8988T (cell line): ENCODE data around the gene TRIM32.

ENCODE experiments used
- DNase-seq: peaks from one replicate; pipeline ENCODE4 v3.0.0; 2011

TRIM32 gene

DNA sequence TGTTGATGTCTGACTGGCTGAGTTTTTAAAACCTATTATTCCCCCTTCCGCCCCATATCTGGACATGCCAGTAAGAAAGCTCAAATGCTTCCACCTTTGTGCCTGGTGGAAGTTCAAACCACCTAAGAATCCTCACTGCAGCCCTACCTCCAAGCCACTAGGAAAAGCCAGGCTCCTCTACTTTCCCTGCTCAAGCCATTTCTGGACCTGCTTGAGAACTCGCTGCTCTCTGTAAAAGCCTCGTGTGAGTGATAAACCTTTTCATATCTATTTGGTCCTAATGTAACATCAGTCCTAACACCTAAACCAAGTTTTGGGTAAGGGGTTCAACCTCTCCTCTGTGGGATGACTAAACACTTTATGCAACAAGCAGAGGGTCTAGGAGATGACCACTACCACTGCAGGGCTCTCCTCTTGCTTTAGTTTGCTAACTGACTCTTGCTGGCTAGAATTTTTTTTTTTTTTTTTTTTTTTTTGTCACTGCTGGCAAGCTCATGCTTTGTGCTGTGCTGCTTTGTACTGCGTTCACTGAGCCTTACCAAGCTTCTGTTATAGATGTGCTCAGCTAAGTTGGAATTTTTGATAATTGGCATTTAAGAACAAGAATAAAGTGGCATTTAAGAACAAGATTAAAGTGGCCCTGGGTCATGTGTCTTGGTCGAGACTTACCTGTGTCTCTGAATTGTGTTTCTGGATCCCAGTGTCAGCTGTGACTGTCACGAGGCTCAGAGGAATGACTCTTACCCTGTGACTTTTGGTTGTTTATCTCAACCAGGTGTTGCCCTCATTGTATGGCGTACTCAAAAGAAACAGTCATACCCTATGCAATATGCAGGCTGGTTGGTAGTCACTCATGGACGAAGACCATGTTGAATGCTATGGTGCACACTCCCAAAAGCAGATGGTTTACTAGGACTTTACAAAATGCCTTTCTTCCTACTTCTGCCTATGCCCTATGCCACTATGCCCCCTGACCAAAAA, 19.5 kb downstream of the TRIM32 start:
- DNase-seq, result no peak

DNA sequence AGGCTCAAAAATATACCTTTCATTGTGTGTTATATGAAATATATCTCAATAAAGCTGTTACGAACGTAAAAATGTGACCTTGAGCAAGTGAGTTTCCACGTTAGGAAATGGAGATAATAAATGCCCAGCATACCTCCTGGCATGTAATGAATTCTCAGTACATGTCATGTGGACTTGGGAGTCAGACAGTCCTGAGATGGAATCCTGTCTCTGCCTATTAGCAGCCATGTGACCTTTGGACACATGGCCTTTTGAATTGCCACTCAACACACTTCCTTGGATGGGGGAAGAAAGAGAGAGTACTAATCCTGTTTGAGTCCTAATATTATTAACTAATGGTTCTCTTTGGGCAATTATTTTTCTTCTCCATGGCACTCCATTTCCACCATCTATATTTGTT, 25.7 kb downstream of the TRIM32 start:
- no peak for DNase-seq

DNA sequence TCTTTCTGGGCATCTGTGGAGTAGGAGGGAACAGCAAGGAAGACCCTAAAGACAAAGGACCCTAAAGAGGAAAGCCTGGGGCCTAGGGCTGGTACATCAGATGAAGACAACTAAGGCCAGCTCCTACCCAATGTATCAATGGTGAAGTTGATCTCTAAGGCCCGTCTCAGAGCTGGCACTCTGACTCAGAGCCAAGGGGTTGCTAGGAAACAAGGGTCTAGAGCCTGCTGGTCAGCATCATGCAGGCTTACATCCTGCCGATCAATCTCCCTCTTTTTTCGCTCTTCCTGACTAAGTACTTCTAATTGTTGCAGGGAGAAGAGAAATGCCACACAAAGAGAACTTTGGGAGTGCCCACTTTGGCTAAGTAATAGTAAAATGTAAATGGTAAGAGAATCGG, 26.2 kb downstream of the TRIM32 start:
- DNase-seq, result no peak

DNA sequence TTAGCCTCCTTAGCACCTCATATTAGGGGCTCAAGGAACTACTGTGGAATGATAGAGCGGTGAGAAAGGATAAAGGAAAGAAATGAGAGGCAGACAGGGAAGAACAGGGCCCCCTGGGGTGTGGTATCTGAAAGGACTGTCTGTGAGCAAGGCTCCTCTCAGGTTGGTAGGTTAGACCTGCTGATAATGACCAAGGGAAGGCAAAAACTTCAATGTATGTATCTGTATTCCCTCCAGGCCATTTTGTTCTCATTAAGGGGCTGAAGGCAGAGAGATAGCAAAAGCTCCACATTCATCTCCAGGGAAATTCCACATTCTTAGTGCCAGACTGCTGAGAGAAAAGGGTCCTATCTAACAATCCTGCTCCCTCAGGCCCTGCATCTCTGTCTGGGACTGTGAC, 28.6 kb downstream of the TRIM32 start:
- DNase-seq, result no peak

DNA sequence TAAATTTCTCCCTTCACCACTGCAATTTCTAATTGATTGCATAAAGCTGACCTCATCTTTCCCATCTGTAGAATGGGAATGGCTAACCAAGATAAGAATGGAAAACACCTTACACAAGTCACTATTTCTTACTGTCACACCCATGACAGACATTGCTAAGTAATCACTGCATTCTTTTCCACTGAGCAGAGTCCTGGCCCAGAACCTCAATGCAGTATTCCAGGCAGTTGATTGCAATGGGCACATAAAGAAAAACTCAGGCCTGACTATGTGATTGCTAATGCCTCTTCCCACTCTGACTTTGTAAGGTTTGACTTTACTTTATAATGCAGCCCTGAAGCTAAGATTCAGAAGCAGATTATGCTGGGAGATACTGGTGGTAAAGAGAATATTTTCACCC, 29.3 kb downstream of the TRIM32 start:
- no peak for DNase-seq

DNA sequence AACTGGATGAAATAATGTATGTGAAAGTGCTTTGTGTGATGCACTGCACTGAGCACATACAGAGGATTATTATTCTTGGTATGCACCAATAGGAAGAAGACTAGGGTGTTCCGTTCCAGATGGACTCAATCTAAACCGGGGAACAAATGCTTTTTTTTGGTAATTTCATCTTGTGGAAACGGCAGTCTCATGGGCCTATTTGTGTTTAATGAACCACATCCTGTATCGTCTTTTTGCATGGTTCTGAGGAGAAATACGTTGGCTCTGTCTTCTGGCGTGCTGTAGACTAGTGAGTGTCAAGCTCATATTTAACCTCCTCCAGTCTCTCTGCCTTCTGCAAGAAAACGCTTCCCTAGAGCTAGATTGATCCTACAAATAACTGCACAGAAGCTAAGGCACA, 30.0 kb downstream of the TRIM32 start:
- DNase-seq, result no peak

DNA sequence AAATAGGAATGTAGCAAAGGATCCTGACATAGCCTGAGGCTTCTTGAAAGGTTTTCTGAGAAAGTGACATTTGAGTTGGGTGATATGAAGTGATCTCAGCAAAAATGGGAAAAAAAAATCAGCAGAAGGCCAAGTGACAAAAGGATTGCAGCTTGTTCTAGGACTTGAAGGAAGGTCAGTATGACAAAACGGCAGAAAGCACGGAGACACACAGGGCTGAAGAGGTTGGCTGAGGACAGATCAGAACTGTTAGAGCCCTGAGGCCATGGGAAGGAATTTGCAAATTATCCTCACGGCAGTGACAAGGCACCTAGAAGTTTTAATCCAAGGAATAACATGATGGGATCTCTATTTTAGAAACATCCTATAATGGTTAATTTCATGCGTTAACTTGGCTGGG, 31.0 kb downstream of the TRIM32 start:
- DNase-seq, result no peak

DNA sequence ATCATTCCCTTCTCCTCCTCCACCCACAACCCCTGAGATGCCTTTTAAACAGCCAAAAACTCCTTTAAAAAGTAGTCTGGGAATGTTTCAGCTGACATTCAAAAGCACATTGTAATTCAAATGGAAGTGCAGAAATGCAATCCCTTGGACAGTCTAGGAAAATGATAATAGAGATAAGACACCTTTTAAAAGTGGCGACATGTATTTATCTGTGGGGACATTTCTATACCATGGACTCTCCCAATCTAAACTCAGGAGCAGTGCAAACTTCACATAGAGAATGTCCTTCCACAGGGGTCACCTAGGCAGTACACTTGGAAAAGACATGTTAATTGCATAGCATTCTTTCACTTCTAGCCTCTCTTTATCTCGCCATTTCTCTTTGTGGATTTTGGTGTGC, 33.0 kb downstream of the TRIM32 start:
- DNase-seq, result no peak

DNA sequence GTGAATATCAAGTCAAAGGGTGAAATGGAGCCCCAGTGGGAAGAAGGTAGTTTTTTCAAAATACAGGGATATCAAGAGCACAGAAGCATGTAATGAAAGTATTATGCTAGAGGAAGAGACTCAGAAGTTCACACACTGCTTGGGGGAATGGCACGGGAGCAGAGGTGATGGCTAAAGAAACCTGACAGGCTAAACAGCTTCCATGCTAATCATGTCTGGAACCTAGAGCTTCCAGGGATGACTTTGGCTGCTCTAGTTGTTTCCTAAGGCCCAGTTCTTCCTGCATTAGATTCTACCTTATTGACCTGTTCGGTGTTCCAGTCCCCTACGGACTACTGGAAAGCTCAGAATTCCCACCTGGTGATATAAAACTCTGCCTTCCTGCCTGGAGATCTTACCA, 34.3 kb downstream of the TRIM32 start:
- no peak for DNase-seq

DNA sequence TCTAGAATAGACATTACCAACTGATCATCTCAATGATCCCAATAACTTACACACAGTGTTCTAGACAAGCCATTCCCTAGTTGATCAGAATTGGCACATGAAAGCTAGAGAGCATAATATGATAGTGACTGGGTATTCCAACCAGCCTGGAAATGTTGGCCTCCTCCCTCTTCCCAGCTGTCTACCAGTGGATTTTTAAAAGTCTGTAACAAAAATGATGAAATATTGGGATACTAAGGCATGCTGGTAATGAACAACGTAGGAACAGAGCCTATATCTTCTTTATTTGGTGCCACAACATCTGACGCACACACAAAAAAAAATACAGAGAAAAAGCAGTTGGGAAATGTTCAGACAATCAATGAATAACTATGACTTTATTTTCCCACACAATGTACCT, 34.8 kb downstream of the TRIM32 start:
- no peak for DNase-seq

DNA sequence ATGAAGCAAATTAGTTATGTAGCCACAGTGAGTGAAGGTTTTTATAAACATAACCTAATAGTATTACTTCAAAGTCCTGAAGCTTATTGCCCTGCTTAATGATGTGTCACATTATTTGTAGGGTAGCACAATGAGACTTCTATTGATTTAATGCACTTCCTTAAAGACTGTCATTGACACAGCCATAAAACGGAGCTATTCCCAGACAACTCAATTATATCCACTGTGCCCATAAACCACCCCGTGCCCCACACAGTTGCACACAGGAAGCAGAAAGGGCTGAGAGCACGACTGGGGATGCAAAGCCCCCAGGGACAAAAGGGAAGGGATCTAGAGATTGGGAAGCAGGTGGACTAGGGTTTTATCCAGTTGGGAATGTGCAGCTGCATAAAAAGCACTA, 37.0 kb downstream of the TRIM32 start:
- DNase-seq, result no peak

DNA sequence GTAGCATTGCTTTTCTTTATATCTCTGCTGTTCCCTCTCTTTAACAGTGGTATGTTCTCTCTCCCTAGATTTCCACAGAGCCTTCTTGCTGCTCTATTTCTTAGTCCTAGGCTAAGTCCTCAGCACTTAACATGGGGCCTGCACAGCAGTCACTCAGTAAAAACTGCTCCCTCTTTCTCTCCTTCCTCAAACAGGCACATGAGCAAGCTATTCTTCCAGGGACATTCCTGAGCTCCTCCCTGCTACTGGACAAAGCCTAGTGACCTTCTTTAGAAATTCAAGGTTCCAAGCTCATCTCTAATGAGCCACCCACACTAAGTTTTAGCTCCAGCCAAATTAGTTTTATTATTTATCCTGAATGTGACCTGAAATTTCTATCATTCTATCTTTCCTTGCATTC, 39.5 kb downstream of the TRIM32 start:
- no peak for DNase-seq

DNA sequence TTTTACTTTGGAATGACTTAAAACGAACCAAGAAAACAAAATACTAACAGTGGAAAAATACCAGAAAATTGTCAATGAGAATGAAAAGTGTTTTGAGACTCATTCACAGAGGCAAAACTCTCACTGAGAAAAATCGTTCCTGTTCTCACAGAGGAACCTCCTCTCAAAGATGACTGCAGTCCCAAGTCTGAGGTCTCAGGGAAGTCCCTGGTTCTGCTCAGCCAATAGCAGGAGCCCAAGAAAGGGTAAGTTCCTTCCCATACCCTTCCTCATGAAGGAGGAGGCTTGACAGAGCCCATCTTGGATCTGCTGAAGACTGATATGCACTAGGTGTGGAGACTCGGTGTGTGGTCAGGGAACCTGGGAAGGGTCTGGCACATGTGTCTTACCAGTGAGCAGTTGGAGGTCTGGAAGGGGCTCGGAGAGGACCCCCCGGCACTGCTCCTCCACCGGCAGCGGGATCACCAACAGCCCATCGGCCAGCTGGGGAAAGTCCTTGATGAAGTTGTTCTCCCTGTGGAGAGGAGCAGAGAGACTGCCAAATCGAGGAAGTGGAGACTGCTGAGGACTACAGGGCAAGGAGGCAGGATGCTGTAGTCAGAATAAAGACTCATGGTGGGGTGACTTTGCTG, 46.0 kb downstream of the TRIM32 start:
- DNase-seq, result no peak

DNA sequence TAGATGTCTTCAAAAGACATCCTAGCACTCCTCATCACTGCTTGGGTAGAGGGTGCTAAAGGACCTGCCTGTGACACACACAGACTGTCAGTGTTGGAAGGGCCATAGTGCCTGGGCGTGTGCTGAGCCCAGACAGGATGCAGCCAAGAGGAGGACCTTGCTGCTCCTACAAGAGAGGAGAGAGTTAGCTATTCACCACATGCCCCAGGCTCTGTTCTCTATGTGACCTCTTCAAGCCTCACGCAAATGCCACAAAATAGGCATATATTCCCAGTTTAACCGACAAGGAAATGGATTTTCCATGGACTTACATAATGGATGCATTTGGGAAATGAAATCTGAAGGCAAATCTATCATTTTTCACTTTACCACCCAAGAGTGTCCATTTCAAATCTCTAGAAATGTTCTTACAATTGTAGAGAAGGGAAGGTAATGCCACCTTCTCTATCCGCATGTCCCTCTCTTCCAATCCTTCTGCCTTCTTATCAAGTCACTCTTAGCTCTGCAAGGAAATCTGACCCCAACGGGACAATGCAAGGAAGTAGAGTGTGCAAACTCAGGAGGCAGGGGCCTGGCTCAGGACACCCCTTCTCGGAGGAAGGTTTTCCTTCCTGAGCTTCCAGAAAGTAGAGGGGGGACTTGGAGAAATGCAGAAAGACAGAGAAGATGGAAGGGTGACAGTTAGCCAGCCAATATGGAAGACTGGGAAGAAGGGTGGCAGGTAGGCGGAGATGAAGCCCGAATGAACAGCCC, 49.5 kb downstream of the TRIM32 start:
- no peak for DNase-seq

DNA sequence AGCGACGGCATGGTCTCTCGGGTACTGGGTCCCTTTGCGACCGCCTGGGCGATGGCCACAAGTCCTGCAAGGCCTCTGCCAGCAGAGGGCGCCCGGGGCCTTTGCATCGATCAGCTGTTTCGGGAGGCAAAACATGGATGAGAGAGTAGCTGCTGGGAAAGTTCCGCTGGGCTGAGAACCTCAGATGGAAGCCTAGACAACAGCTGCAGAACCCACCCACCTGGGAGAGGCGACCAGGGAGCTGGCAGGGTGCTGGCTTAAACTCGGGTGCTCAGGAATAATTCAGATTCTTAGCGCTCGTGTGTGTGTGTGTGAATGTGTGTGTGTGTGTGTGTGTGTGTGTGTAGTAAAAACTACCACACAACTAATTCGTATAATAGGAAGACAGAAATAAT, 50.0 kb downstream of the TRIM32 start:
- peak; percentile 82 for DNase-seq

DNA sequence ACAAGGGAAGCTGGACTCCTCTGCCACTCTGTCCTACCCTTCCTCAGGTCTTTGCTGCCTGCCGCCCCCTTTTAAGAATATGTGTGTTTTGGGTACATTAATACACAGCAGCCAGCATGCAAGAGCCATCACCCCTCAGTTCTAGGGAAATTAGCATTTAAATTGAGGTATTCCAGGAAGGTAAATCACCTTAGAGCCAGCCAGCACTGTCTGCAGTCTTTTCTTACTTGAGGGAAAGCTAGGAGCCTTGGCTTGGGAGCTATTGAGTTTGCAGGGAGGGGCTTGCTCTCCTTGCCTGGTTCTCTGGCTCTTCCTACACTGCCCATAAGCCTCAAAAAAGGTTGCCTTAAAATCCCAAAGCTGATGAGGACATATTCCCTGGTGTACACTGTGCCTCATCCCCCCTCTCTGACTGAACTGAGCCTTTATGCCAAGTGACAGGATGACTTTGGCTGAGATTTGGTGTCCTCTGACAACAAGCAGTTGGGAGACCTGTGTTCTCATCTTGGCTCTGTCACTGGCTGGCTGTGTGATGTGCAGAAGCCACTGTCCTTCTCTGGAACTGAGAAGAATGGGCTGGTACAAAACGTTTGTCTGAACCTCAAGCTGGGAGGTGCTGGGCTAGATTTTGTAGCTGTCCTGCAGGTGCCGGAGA, 54.1 kb downstream of the TRIM32 start:
- DNase-seq, result no peak

DNA sequence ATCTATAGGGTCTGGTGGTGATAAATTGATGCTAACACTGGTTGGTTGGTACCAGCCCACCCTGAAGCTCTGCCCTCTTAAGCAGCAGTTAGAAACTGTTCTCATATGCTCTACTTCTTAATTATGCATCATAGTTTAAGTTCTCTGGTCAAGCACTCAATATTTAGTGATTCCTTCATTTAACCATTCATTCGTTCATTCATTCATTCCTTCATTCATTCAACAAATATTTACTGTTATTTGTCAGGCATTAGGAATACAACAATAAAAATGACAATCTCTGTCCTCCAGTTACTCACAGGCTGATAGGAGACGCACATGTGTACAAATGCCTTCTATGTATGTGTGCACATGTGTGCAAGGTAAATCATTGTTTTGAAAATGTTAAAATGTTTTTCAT, 54.6 kb downstream of the TRIM32 start:
- DNase-seq, result no peak

DNA sequence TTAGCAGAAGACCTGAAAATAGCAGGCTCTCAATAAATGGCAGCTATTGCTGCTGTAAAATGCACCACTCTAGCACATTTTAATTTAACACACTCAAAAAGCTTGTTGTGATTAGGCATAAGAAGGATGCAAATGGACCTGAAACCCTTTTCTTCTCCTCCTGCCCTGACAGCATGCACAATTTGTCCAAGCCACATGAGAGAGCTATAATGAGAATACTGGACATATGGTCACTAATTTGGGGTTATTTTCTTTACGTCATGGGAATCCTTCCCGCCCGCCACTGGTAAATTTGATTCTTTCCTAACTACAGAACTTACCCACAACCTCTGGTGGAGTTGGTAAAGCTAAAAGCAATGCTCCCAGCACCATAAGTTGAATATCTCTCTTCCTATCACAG, 62.1 kb downstream of the TRIM32 start:
- DNase-seq, result no peak

DNA sequence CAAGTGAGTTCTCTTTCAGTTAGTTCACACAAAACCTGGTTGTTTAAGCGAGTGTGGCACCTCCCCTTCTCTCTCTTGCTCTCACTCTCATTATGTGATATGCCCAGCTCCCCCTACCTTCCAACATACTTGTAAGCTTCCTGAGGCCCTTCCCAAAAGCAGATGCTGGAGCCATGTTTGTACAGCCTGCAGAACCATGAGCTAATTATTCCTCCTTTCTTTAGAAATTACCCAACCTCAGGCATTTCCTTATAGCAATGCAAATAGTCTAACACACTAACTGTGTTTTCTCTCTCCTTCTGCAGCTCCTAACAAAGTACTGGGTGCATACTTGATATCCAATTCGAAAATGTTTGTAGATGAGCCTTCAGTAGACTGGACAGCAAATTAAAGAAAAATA, 62.7 kb downstream of the TRIM32 start:
- no peak for DNase-seq

DNA sequence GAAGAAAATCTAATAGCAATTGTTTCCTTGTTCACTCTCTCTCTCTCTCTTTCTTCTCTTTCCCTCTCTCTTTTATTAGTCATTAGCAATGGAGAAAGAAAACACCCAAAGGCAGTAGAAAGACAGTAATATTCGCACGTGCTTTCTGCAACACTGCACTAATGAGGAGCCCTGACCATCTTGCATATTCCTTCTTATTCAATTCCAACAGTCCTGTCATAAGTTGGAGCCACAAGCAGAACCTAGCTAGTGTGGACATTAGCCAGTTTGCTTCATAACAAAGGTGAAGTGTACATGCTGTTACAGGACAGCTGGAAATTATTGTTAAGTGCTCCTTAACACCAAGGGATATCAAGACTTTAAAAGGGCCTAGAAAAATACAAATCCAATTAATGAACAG, 63.4 kb downstream of the TRIM32 start:
- no peak for DNase-seq
